HEK293 (cell line): Measurements from ENCODE around the gene TRPM2.

Experiments
- EGR2 ChIP-seq: fragments of 450-650 bp; formaldehyde crosslinking; IDR thresholded peaks from 2 replicates; pipeline ENCODE4 v1.5.1; 2016; ENCODE audit warnings: low read depth, missing biosample characterization, missing genetic modification characterization
- GFI1B ChIP-seq: fragments of 450-650 bp; formaldehyde crosslinking; IDR thresholded peaks from 2 replicates; pipeline ENCODE4 v1.5.1; 2016; ENCODE audit warnings: missing biosample characterization, missing genetic modification characterization
- TCF7L2 ChIP-seq: IDR thresholded peaks from 2 replicates; pipeline ENCODE4 v1.6.1; 2011; ENCODE audit warnings: low read depth, mild to moderate bottlenecking, inconsistent platforms, low read length, moderate library complexity, borderline replicate concordance
- TRIM28 ChIP-seq: IDR thresholded peaks from 2 replicates; pipeline ENCODE4 v1.6.1; 2011; ENCODE audit warnings: low read length, control low read depth, borderline replicate concordance
- ZIC2 ChIP-seq: fragments of 450-650 bp; formaldehyde crosslinking; IDR thresholded peaks from 2 replicates; pipeline ENCODE4 v1.5.1; 2016; ENCODE audit warnings: missing biosample characterization, missing genetic modification characterization
- ZNF138 ChIP-seq: fragments of 450-650 bp; formaldehyde crosslinking; IDR thresholded peaks from 2 replicates; pipeline ENCODE4 v1.5.1; 2016; ENCODE audit warnings: missing biosample characterization, missing genetic modification characterization, borderline replicate concordance
- ZNF157 ChIP-seq: fragments of 450-650 bp; formaldehyde crosslinking; IDR thresholded peaks from 2 replicates; pipeline ENCODE4 v1.5.1; 2016; ENCODE audit warnings: missing biosample characterization, missing genetic modification characterization
- ZNF239 ChIP-seq: fragments of 450-650 bp; formaldehyde crosslinking; IDR thresholded peaks from 2 replicates; pipeline ENCODE4 v1.5.1; 2016; ENCODE audit warnings: missing biosample characterization, missing genetic modification characterization
- ZNF302 ChIP-seq: fragments of 450-650 bp; formaldehyde crosslinking; IDR thresholded peaks from 2 replicates; pipeline ENCODE4 v1.5.1; 2016; ENCODE audit warnings: missing biosample characterization, missing genetic modification characterization, low read depth
- ZNF311 ChIP-seq: fragments of 450-650 bp; formaldehyde crosslinking; IDR thresholded peaks from 2 replicates; pipeline ENCODE4 v1.5.1; 2017; ENCODE audit warnings: missing biosample characterization, missing genetic modification characterization, borderline replicate concordance
- ZNF530 ChIP-seq: fragments of 450-650 bp; formaldehyde crosslinking; IDR thresholded peaks from 2 replicates; pipeline ENCODE4 v1.5.1; 2016; ENCODE audit warnings: low read depth, missing biosample characterization, missing genetic modification characterization
- ZNF555 ChIP-seq: fragments of 450-650 bp; formaldehyde crosslinking; conservative IDR thresholded peaks from 2 replicates; pipeline ENCODE4 v1.5.1; 2017; ENCODE audit warnings: missing biosample characterization, mild to moderate bottlenecking, missing genetic modification characterization, inconsistent platforms
- ZNF600 ChIP-seq: fragments of 450-650 bp; formaldehyde crosslinking; IDR thresholded peaks from 2 replicates; pipeline ENCODE4 v1.5.1; 2016; ENCODE audit warnings: missing biosample characterization, missing genetic modification characterization
- ZNF626 ChIP-seq: fragments of 450-650 bp; sonication (Bioruptor Pico); formaldehyde crosslinking; IDR thresholded peaks from 2 replicates; pipeline ENCODE4 v1.5.1; 2018; ENCODE audit warnings: missing biosample characterization, missing genetic modification characterization, inconsistent platforms
- ZNF830 ChIP-seq: fragments of 450-650 bp; IDR thresholded peaks from 2 replicates; pipeline ENCODE4 v1.5.0; 2018; ENCODE audit warnings: missing biosample characterization, missing genetic modification characterization, low read depth, mild to moderate bottlenecking, moderate library complexity
- ZXDB ChIP-seq: fragments of 450-650 bp; formaldehyde crosslinking; IDR thresholded peaks from 2 replicates; pipeline ENCODE4 v1.5.1; 2016; ENCODE audit warnings: missing biosample characterization, missing genetic modification characterization
- TF ChIP-seq, protein P1 (sequence below): fragments of 450-650 bp; formaldehyde crosslinking; IDR thresholded peaks from 2 replicates; pipeline ENCODE4 v1.5.1; 2016; ENCODE audit warnings: missing biosample characterization, missing genetic modification characterization
- TF ChIP-seq, protein P2 (sequence below): fragments of 450-650 bp; formaldehyde crosslinking; IDR thresholded peaks from 2 replicates; pipeline ENCODE4 v1.5.1; 2016; ENCODE audit warnings: missing biosample characterization, missing genetic modification characterization, low read depth
- TF ChIP-seq, protein P3 (sequence below): IDR thresholded peaks from 2 replicates; pipeline ENCODE4 v1.6.1; 2011; ENCODE audit warnings: mild to moderate bottlenecking, low read depth, low read length, borderline replicate concordance
- TF ChIP-seq, protein P4 (sequence below): fragments of 450-650 bp; formaldehyde crosslinking; conservative IDR thresholded peaks from 2 replicates; pipeline ENCODE4 v1.5.1; 2016; ENCODE audit warnings: low read depth, missing biosample characterization, missing genetic modification characterization
- TF ChIP-seq, protein P5 (sequence below): fragments of 450-650 bp; formaldehyde crosslinking; IDR thresholded peaks from 2 replicates; pipeline ENCODE4 v1.5.1; 2016; ENCODE audit warnings: missing biosample characterization, missing genetic modification characterization
- TF ChIP-seq, protein P6 (sequence below): fragments of 450-650 bp; formaldehyde crosslinking; IDR thresholded peaks from 2 replicates; pipeline ENCODE4 v1.5.1; 2017; ENCODE audit warnings: missing biosample characterization, missing genetic modification characterization
- TF ChIP-seq, protein P7 (sequence below): fragments of 450-650 bp; formaldehyde crosslinking; IDR thresholded peaks from 2 replicates; pipeline ENCODE4 v1.5.1; 2016; ENCODE audit warnings: missing biosample characterization, missing genetic modification characterization
- TF ChIP-seq, protein P8 (sequence below): fragments of 450-650 bp; formaldehyde crosslinking; optimal IDR thresholded peaks from 2 replicates; pipeline ENCODE3; 2016; ENCODE audit warnings: missing biosample characterization, mild to moderate bottlenecking, missing genetic modification characterization

TRPM2 gene

DNA sequence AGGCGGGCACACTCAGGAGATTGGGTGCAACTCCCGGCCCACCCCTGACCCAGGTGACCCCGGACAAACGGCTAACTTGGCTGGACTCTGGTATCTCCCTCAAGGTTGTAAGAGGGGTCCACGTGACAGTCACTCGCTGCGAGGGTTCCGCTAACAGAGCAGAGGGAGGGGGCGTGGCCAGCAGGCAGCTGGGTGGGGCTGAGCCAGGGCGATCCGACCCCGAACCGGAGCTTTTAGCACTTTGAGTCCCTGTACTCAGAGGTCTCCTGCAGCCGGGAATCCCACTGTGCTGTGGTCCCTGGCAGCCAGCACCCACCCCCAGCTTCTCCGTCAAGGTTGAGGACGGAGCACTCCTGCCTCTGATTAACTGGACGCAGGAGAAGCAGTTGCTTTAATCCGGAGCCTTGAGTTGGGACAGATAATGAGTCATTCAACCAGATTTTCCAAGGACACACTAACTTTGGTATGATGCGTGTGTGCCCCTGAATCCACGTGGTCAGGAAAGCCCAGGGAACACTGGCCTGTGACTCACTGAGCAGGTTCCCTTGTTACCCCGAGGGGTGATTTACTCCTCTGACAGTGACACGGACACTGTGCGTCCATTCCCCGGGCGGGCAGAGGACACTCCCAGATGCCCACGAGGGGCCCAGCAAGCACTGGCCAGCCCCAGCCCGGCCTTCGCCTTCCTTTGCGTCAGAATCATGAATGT is 16.8 kb downstream of the TRPM2 start (continued):
- no peak for TF ChIP-seq ZNF157 (tag by site-specific recombination)
- TF ChIP-seq, protein P1, sequence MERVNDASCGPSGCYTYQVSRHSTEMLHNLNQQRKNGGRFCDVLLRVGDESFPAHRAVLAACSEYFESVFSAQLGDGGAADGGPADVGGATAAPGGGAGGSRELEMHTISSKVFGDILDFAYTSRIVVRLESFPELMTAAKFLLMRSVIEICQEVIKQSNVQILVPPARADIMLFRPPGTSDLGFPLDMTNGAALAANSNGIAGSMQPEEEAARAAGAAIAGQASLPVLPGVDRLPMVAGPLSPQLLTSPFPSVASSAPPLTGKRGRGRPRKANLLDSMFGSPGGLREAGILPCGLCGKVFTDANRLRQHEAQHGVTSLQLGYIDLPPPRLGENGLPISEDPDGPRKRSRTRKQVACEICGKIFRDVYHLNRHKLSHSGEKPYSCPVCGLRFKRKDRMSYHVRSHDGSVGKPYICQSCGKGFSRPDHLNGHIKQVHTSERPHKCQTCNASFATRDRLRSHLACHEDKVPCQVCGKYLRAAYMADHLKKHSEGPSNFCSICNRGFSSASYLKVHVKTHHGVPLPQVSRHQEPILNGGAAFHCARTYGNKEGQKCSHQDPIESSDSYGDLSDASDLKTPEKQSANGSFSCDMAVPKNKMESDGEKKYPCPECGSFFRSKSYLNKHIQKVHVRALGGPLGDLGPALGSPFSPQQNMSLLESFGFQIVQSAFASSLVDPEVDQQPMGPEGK (tag by site-specific recombination), result peak; percentile 70; the same call in 1 of the 2 replicates
- no peak for TF ChIP-seq ZNF555
- TF ChIP-seq EGR2 (tag by site-specific recombination), result peak; percentile 35
- peak; percentile 86 for TF ChIP-seq ZNF600 (tag by site-specific recombination)
- no peak for TF ChIP-seq ZNF626 (tag by site-specific recombination)
- no peak for TF ChIP-seq ZNF239 (tag by site-specific recombination)
- no peak for TF ChIP-seq TCF7L2
- no peak for TF ChIP-seq ZNF311 (tag by site-specific recombination)
- TF ChIP-seq, protein P2, sequence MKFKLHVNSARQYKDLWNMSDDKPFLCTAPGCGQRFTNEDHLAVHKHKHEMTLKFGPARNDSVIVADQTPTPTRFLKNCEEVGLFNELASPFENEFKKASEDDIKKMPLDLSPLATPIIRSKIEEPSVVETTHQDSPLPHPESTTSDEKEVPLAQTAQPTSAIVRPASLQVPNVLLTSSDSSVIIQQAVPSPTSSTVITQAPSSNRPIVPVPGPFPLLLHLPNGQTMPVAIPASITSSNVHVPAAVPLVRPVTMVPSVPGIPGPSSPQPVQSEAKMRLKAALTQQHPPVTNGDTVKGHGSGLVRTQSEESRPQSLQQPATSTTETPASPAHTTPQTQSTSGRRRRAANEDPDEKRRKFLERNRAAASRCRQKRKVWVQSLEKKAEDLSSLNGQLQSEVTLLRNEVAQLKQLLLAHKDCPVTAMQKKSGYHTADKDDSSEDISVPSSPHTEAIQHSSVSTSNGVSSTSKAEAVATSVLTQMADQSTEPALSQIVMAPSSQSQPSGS, result no peak
- TF ChIP-seq, protein P3, sequence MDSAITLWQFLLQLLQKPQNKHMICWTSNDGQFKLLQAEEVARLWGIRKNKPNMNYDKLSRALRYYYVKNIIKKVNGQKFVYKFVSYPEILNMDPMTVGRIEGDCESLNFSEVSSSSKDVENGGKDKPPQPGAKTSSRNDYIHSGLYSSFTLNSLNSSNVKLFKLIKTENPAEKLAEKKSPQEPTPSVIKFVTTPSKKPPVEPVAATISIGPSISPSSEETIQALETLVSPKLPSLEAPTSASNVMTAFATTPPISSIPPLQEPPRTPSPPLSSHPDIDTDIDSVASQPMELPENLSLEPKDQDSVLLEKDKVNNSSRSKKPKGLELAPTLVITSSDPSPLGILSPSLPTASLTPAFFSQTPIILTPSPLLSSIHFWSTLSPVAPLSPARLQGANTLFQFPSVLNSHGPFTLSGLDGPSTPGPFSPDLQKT, result no peak
- no peak for TF ChIP-seq ZNF138 (tag by site-specific recombination)
- no peak for TF ChIP-seq ZNF530 (tag by site-specific recombination)
- no peak for TF ChIP-seq ZNF830 (tag by site-specific recombination)
- TF ChIP-seq, protein P4, sequence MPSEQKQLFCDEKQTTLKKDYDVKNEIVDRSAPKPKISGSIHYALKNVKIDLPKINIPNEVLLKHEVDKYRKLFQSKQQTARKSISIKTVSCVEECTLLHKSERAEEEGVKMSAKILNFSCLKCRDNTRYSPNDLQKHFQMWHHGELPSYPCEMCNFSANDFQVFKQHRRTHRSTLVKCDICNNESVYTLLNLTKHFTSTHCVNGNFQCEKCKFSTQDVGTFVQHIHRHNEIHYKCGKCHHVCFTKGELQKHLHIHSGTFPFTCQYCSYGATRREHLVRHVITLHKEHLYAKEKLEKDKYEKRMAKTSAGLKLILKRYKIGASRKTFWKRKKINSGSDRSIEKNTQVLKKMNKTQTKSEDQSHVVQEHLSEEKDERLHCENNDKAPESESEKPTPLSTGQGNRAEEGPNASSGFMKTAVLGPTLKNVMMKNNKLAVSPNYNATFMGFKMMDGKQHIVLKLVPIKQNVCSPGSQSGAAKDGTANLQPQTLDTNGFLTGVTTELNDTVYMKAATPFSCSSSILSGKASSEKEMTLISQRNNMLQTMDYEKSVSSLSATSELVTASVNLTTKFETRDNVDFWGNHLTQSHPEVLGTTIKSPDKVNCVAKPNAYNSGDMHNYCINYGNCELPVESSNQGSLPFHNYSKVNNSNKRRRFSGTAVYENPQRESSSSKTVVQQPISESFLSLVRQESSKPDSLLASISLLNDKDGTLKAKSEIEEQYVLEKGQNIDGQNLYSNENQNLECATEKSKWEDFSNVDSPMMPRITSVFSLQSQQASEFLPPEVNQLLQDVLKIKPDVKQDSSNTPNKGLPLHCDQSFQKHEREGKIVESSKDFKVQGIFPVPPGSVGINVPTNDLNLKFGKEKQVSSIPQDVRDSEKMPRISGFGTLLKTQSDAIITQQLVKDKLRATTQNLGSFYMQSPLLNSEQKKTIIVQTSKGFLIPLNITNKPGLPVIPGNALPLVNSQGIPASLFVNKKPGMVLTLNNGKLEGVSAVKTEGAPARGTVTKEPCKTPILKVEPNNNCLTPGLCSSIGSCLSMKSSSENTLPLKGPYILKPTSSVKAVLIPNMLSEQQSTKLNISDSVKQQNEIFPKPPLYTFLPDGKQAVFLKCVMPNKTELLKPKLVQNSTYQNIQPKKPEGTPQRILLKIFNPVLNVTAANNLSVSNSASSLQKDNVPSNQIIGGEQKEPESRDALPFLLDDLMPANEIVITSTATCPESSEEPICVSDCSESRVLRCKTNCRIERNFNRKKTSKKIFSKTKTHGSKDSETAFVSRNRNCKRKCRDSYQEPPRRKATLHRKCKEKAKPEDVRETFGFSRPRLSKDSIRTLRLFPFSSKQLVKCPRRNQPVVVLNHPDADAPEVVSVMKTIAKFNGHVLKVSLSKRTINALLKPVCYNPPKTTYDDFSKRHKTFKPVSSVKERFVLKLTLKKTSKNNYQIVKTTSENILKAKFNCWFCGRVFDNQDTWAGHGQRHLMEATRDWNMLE (tag by site-specific recombination), result no peak
- TF ChIP-seq TRIM28, result no peak
- no peak for TF ChIP-seq ZNF302 (tag by site-specific recombination)
- TF ChIP-seq, protein P5, sequence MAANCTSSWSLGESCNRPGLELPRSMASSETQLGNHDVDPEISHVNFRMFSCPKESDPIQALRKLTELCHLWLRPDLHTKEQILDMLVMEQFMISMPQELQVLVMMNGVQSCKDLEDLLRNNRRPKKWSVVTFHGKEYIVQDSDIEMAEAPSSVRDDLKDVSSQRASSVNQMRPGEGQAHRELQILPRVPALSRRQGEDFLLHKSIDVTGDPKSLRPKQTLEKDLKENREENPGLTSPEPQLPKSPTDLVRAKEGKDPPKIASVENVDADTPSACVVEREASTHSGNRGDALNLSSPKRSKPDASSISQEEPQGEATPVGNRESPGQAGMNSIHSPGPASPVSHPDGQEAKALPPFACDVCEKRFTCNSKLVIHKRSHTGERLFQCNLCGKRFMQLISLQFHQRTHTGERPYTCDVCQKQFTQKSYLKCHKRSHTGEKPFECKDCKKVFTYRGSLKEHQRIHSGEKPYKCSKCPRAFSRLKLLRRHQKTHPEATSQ (tag by site-specific recombination), result no peak
- TF ChIP-seq, protein P6, sequence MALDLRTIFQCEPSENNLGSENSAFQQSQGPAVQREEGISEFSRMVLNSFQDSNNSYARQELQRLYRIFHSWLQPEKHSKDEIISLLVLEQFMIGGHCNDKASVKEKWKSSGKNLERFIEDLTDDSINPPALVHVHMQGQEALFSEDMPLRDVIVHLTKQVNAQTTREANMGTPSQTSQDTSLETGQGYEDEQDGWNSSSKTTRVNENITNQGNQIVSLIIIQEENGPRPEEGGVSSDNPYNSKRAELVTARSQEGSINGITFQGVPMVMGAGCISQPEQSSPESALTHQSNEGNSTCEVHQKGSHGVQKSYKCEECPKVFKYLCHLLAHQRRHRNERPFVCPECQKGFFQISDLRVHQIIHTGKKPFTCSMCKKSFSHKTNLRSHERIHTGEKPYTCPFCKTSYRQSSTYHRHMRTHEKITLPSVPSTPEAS (tag by site-specific recombination), result no peak
- TF ChIP-seq ZXDB, result no peak
- no peak for TF ChIP-seq ZIC2 (tag by site-specific recombination)
- no peak for TF ChIP-seq GFI1B (tag by site-specific recombination)
- TF ChIP-seq, protein P7, sequence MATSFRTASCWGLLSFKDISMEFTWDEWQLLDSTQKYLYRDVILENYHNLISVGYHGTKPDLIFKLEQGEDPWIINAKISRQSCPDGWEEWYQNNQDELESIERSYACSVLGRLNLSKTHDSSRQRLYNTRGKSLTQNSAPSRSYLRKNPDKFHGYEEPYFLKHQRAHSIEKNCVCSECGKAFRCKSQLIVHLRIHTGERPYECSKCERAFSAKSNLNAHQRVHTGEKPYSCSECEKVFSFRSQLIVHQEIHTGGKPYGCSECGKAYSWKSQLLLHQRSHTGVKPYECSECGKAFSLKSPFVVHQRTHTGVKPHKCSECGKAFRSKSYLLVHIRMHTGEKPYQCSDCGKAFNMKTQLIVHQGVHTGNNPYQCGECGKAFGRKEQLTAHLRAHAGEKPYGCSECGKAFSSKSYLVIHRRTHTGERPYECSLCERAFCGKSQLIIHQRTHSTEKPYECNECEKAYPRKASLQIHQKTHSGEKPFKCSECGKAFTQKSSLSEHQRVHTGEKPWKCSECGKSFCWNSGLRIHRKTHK, result no peak
- TF ChIP-seq, protein P8, sequence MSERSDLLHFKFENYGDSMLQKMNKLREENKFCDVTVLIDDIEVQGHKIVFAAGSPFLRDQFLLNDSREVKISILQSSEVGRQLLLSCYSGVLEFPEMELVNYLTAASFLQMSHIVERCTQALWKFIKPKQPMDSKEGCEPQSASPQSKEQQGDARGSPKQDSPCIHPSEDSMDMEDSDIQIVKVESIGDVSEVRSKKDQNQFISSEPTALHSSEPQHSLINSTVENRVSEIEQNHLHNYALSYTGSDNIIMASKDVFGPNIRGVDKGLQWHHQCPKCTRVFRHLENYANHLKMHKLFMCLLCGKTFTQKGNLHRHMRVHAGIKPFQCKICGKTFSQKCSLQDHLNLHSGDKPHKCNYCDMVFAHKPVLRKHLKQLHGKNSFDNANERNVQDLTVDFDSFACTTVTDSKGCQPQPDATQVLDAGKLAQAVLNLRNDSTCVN, result peak; percentile 10
